Suprapubic skin (tissue), 4 donors: ENCODE data around the gene VASP. TPM values are rescaled to one million over a fixed set of nuclear protein-coding genes. Genes with fewer than 3 reads are reported as not detected.

Experiments used
- DNase-seq, 2 donors: peaks; one replicate each; pipeline ENCODE4 v3.0.0-alpha.2; 2019; ENCODE audit warnings: low spot score in 2 of 2
- H3K27ac ChIP-seq: fragments of 200-600 bp; sonication (generic); one replicate; pipeline ENCODE4 v1.5.1; 2019
- H3K27me3 ChIP-seq: fragments of 200-600 bp; sonication (generic); one replicate; pipeline ENCODE4 v1.5.1; 2019
- H3K36me3 ChIP-seq: fragments of 200-600 bp; sonication (generic); one replicate; pipeline ENCODE4 v1.5.1; 2019
- H3K4me1 ChIP-seq: fragments of 200-600 bp; sonication (generic); one replicate; pipeline ENCODE4 v1.5.1; 2019
- H3K4me3 ChIP-seq: fragments of 200-600 bp; sonication (generic); one replicate; pipeline ENCODE4 v1.5.1; 2019; ENCODE audit warnings: mild to moderate bottlenecking
- H3K9me3 ChIP-seq: fragments of 200-600 bp; sonication (generic); one replicate; pipeline ENCODE4 v1.5.1; 2019
- CTCF ChIP-seq, 2 donors: fragments of 200-600 bp in 1 of 2; fragments of 450-650 bp in 1 of 2; sonication (generic) in 1 of 2; IDR thresholded peaks; one replicate each; pipeline ENCODE4 v1.5.1; 2016 to 2019; ENCODE audit warnings: antibody characterized with exemption in 2 of 2, mild to moderate bottlenecking in 1 of 2, moderate library complexity in 1 of 2
- EP300 ChIP-seq: sonication (generic); formaldehyde crosslinking; IDR thresholded peaks from one replicate; pipeline ENCODE4 v1.6.1; 2017; ENCODE audit warnings: antibody characterized with exemption
- POLR2A ChIP-seq, 2 donors: fragments of 450-650 bp; IDR thresholded peaks; one replicate each; pipeline ENCODE4 v1.6.1; 2017; ENCODE audit warnings: antibody characterized with exemption in 2 of 2, mild to moderate bottlenecking in 2 of 2, moderate library complexity in 2 of 2
- POLR2AphosphoS5 ChIP-seq, 3 donors: sonication (generic); formaldehyde crosslinking; IDR thresholded peaks; one replicate each; pipeline ENCODE4 v1.6.1; 2017; ENCODE audit warnings: antibody characterized with exemption in 3 of 3
- WGBS: methylation state at CpG from one replicate; pipeline ENCODE4 v1.1.5; 2018; 5-methylcytosine and 5-hydroxymethylcytosine counted together
- total RNA-seq, 4 donors: library from RNA; depleted of rRNA; stranded (reverse); fragments of >200 nt; gene quantifications; one replicate each; pipeline ENCODE4 v1.1.0, GENCODE V29; 2016

Gene VASP
- total RNA-seq, 4 donors from 2014 or later = 34.8 to 51.3 (median 43.6) TPM

- 79% methylated on average over 5 of the region's 5 CpGs for WGBS
- no peak for DNase-seq
- TF ChIP-seq POLR2AphosphoS5 (IDR thresholded peaks at IDR 0.05) (no peak), CTCF (IDR thresholded peaks at IDR 0.05) (no peak), POLR2A (IDR thresholded peaks at IDR 0.05) (no peak), EP300 (no peak)
- Histone ChIP-seq H3K27ac (no peak overlapping the region), H3K4me1 (peaks cover 2% of the 10 kb centered on the region), H3K9me3 (no peaks in the 10 kb centered on the region), H3K4me3 (no peak overlapping the region), H3K36me3 (no peaks in the 10 kb centered on the region), H3K27me3 (no peaks in the 10 kb centered on the region)
Observed at GRCh38 chr19:45564131-45564780, 57.0 kb downstream of the VASP start.

DNA sequence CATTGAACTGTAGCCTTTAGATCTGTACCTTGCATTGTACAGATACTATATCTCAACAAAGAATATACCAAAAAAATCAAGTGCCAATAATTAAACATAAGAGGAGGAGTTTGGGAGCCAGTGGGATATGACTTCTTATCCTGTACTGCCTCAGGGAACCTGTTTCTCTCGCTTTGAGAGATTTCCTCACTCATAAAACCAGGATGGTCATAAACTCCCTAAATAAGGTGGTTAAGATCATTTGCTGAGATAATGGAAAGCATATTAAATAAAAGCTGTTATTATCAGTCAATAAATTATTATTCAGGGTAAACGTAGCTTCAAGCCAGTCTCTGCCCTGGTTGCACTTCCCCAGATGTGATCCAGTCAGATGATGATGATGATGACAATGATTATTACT is 60.3 kb downstream of the VASP start:
- Histone ChIP-seq H3K36me3 (no peaks in the 10 kb centered on the region), H3K27ac (no peak overlapping the region), H3K9me3 (no peaks in the 10 kb centered on the region), H3K4me1 (peaks cover 10% of the 10 kb centered on the region), H3K4me3 (no peak overlapping the region), H3K27me3 (no peaks in the 10 kb centered on the region)
- 60% methylated on average over 2 of the region's 2 CpGs for WGBS
- no peak for TF ChIP-seq POLR2A (IDR thresholded peaks at IDR 0.05)
- no peak for TF ChIP-seq CTCF (IDR thresholded peaks at IDR 0.05)
- no peak for DNase-seq

- H3K9me3 ChIP-seq = no peaks in the 10 kb centered on the region
- 53% methylated on average over 3 of the region's 3 CpGs for WGBS
- no peak for DNase-seq
- H3K4me3 ChIP-seq = no peak overlapping the region
- H3K27ac ChIP-seq = peak overlapping the region; percentile 39
- no peaks in the 10 kb centered on the region for H3K27me3 ChIP-seq
- H3K4me1 ChIP-seq = peaks cover 10% of the 10 kb centered on the region
- H3K36me3 ChIP-seq = no peaks in the 10 kb centered on the region
- TF ChIP-seq POLR2AphosphoS5 (IDR thresholded peaks at IDR 0.05) = no peak
Observed at GRCh38 chr19:45568732-45569131, 61.5 kb downstream of the VASP start.

DNA sequence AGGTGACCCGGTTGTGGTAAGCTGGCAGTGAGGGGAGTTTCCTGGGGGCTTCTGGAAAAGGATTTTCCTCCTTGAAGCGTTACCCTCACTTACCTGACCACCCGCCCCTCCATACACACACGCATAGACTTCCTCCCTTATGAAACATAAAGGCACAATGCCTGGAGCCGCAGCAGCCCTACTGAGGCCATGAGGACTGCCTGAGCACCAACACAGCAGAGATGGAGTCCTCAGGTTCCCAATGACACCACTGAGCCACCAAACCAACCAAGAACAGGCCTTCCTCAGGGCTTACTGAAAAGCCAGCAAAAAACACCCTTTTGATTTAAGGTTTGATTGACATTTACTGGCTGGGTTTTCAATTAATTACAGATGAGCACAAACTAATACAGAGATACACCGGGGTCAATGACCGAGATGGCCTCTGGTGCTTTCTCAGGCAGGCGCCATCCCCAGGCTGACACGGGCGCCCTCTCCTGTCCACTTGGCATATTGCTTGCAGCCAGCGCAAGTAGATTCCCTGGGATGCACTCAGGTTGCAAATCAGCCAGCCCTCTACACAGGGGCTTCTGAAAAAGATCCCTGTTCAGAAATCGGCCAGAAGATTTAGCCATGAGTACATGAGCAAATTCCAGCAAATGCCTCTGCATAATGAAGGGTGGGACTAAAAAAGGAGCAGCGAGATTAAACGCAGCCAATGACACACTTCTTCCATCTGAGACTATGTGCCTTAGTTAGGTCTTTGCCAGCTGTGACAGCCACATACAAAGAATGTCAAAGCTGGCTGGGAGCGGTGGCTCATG is 62.5 kb downstream of the VASP start:
- WGBS = 54% methylated on average over 14 of the region's 15 CpGs
- Histone ChIP-seq H3K27me3 (no peaks in the 10 kb centered on the region), H3K4me1 (peaks cover 12% of the 10 kb centered on the region), H3K4me3 (no peak overlapping the region), H3K27ac (peak overlapping the region; percentile 2), H3K9me3 (no peaks in the 10 kb centered on the region), H3K36me3 (no peaks in the 10 kb centered on the region)
- DNase-seq = no peak
- TF ChIP-seq POLR2A (IDR thresholded peaks at IDR 0.05) (no peak), CTCF (IDR thresholded peaks at IDR 0.05) (peak; percentile 45 to 80)

- H3K4me3 ChIP-seq = no peak overlapping the region
- TF ChIP-seq POLR2AphosphoS5 (IDR thresholded peaks at IDR 0.05) = no peak
- TF ChIP-seq EP300 = no peak
- no peak for TF ChIP-seq POLR2A (IDR thresholded peaks at IDR 0.05)
- TF ChIP-seq CTCF (IDR thresholded peaks at IDR 0.05) = no peak
- no peaks in the 10 kb centered on the region for H3K36me3 ChIP-seq
- no peaks in the 10 kb centered on the region for H3K9me3 ChIP-seq
- DNase-seq = no peak
- 89% methylated on average over 8 of the region's 8 CpGs for WGBS
- no peaks in the 10 kb centered on the region for H3K27me3 ChIP-seq
- H3K4me1 ChIP-seq = peaks cover 17% of the 10 kb centered on the region
- H3K27ac ChIP-seq = no peak overlapping the region
Observed at GRCh38 chr19:45571457-45572220, 64.4 kb downstream of the VASP start.
